ENCODE results near the gene SIRT7.

The SIRT7 gene

DNA sequence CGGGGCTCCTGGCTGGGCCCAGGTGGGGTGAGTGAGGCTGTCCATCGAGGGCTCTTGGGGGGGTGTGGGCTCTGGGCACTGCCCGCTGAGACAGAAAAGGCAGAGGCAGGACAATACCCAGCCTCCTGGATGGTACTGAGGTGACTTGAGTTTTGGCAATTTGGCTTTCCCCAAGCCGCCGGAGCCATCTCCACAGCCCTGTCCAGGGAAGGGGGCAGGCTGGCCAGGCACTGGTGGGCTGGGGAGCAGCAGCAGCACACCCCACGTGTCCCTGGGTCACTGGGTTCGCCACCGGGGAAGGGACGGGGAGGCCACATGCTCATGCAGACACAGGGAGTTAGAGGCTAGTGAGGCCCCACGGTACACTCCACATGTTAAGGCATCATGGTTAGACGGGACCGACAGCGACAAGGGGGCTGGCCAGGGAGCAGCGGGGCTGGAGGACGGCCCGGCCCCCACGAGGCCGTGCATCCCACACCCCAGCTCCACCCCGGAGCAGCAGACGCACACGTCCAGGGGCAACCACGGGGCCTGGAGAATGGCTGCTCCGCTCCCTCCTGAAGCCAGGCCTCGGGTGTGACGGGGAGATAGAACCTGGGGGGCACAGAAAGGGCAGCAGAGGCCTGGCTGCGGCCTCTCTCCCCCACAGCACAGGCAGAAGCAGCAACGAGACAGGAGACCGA lies 49.8 kb downstream of the SIRT7 start:
- no peak overlapping the region for H3K4ac ChIP-seq (ENCODE audit: low read length)
- H3K27me3 ChIP-seq (ENCODE audit: control insufficient read depth in 3 of 3, insufficient read depth in 3 of 3, low read depth in 1 of 3, low read length in 3 of 3) = no peaks in the 10 kb centered on the region
- no peak for DNase-seq (ENCODE audit: low spot score)
- peak overlapping the region; percentile 53 for H2BK5ac ChIP-seq (ENCODE audit: low read length)
- H2AK5ac ChIP-seq (ENCODE audit: low read depth, low read length) = peak overlapping the region; percentile 61
- peak overlapping the region; percentile 43 for H4K8ac ChIP-seq (ENCODE audit: low read depth, low read length)
- no peak overlapping the region for H2AFZ ChIP-seq (ENCODE audit: low read length)
- peaks cover 33 to 65% of the 10 kb centered on the region in 2 donors for H3K36me3 ChIP-seq (replicated peaks in 1 of 2; ENCODE audit: control insufficient read depth in 2 of 2, insufficient read depth in 2 of 2, low read length in 2 of 2)
- H3K79me1 ChIP-seq (ENCODE audit: low read depth, low read length) = peaks cover 33% of the 10 kb centered on the region
- peaks cover 17 to 20% of the 10 kb centered on the region in 2 donors for H3K4me1 ChIP-seq (ENCODE audit: control insufficient read depth in 2 of 2, insufficient read depth in 1 of 2, low read depth in 1 of 2, low read length in 2 of 2)
- H3K14ac ChIP-seq (ENCODE audit: low read length) = peak overlapping the region; percentile 82
- no peak overlapping the region for H2BK15ac ChIP-seq (ENCODE audit: low read length)
- H3K4me2 ChIP-seq (ENCODE audit: insufficient read depth, low read length, poor library complexity, severe bottlenecking) = no peak overlapping the region
- no peak overlapping the region for H2BK120ac ChIP-seq (ENCODE audit: low read depth, low read length)
- H4K91ac ChIP-seq (ENCODE audit: low read depth, low read length, poor library complexity) = no peak overlapping the region
- no CpG with 5 or more reads among the region's 28 CpGs for WGBS, 2 donors (ENCODE audit: extremely low coverage in 2 of 2, insufficient read length in 2 of 2, insufficient replicate concordance in 1 of 2)
- H3K27ac ChIP-seq (replicated peaks; ENCODE audit: low read length) = peak overlapping the region; percentile 43
- no peak overlapping the region for H3K4me3 ChIP-seq (ENCODE audit: low read length in 2 of 2)
- peak overlapping the region; percentile 99 for H3K23ac ChIP-seq (ENCODE audit: low read depth, low read length, poor library complexity)
- no peak overlapping the region for H3K18ac ChIP-seq (ENCODE audit: low read length)
- H3K9ac ChIP-seq (ENCODE audit: low read depth, low read length, poor library complexity) = peak overlapping the region; percentile 70
- no peaks in the 10 kb centered on the region for H3K9me3 ChIP-seq (replicated peaks in 1 of 2; ENCODE audit: control insufficient read depth in 2 of 2, insufficient read depth in 1 of 2, low read depth in 1 of 2, low read length in 2 of 2)
- peak overlapping the region; percentile 58 for H2BK12ac ChIP-seq (ENCODE audit: low read length)

DNA sequence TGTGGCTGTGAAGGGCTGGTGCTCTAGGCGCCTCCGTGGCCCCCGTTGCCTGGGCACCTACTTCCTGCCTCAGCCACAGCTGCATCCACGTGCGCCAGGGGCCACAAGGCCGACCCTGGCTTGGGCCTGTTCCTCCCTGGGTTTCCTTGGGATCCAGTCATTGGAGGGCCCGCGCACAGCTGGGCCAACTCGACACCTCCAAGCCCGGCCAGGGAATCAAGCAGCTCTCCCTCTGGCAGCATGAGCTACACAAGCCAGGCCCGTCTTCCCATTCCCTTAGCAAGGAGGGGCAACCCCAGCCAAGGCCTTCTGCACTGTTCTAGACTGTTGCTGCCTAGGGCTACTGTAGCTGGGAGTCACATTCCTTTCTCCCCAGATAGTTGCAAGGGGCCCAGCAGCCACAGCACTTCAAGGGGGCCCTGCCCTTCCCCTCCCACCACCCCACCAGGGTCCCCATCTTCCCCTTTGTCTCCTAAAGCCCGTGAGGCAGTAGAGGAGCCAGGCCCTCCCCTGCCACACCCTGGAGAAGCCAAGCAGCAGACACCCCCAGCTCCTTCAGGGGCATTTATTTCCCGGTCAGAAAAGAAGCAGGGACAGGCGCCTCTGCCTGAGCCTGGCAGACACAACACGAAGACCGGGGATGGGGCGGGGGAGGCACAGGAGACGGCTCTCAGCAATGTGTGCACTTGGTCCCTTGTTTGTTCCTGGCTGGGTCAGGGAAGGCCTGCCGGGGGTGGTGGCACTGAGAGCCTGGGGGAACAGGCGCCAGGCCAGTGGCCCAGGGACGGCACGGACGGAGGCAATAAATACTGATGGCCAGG lies 50.6 kb downstream of the SIRT7 start:
- Histone ChIP-seq H3K4me3 (ENCODE audit: low read length in 2 of 2) (no peak overlapping the region), H3K18ac (ENCODE audit: low read length) (peak overlapping the region; percentile 38), H2BK5ac (ENCODE audit: low read length) (peak overlapping the region; percentile 80), H3K36me3 (replicated peaks in 1 of 2; ENCODE audit: control insufficient read depth in 2 of 2, insufficient read depth in 2 of 2, low read length in 2 of 2) (peaks cover 37 to 71% of the 10 kb centered on the region in 2 donors), H2AK5ac (ENCODE audit: low read depth, low read length) (peak overlapping the region; percentile 70), H2BK12ac (ENCODE audit: low read length) (peak overlapping the region; percentile 22), H3K79me1 (ENCODE audit: low read depth, low read length) (peaks cover 30% of the 10 kb centered on the region), H3K9me3 (replicated peaks in 1 of 2; ENCODE audit: control insufficient read depth in 2 of 2, insufficient read depth in 1 of 2, low read depth in 1 of 2, low read length in 2 of 2) (no peaks in the 10 kb centered on the region), H3K4ac (ENCODE audit: low read length) (peak overlapping the region; percentile 23), H4K8ac (ENCODE audit: low read depth, low read length) (peak overlapping the region; percentile 17), H3K27me3 (ENCODE audit: control insufficient read depth in 3 of 3, insufficient read depth in 3 of 3, low read depth in 1 of 3, low read length in 3 of 3) (no peaks in the 10 kb centered on the region), H3K9ac (ENCODE audit: low read depth, low read length, poor library complexity) (no peak overlapping the region), H3K4me2 (ENCODE audit: insufficient read depth, low read length, poor library complexity, severe bottlenecking) (no peak overlapping the region), H2AFZ (ENCODE audit: low read length) (no peak overlapping the region), H2BK120ac (ENCODE audit: low read depth, low read length) (no peak overlapping the region), H3K14ac (ENCODE audit: low read length) (no peak overlapping the region), H3K4me1 (ENCODE audit: control insufficient read depth in 2 of 2, insufficient read depth in 1 of 2, low read depth in 1 of 2, low read length in 2 of 2) (peaks cover 17 to 20% of the 10 kb centered on the region in 2 donors), H3K27ac (replicated peaks; ENCODE audit: low read length) (peak overlapping the region; percentile 59), H3K23ac (ENCODE audit: low read depth, low read length, poor library complexity) (peak overlapping the region; percentile 99), H2BK15ac (ENCODE audit: low read length) (no peak overlapping the region), H4K91ac (ENCODE audit: low read depth, low read length, poor library complexity) (no peak overlapping the region)
- DNase-seq (ENCODE audit: low spot score) = no peak
- no CpG with 5 or more reads among the region's 23 CpGs for WGBS, 2 donors (ENCODE audit: extremely low coverage in 2 of 2, insufficient read length in 2 of 2, insufficient replicate concordance in 1 of 2)

DNA sequence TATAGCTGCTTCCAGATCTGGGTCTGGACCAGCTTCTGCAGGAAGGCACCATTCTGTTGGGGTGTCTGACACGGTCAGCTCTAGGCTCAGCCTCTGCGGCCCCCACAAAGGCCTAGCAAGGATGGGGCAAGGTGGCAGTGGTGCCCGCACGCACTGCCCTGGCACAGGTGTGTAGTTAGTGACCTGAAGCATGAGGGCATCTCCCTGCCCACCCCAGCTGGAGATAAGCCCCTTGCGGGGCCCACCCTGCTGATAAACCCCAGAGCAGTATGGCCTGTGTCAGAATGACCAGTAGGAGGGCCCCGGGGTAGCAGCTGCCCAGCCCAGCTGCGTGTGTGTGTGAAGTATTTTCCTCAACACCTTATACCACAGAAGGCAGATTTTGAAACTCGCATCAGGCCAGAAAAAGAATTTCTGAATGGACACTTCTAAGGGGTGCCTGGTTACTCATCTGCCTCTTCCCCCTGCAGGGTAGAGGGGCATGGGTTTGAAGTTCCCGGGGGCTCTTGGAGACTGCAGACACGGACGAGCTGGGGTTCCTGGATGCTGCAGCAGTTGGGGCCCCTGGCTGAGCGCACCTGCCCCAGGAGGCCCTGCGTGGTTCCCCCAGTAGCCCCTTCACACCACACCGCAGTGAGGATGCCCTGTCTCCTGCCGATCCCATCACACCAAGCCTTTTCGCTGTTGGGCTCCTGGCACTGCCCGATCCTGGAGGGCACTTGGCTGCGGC lies 51.4 kb downstream of the SIRT7 start:
- Histone ChIP-seq H3K14ac (ENCODE audit: low read length) (no peak overlapping the region), H3K4me1 (ENCODE audit: control insufficient read depth in 2 of 2, insufficient read depth in 1 of 2, low read depth in 1 of 2, low read length in 2 of 2) (peaks cover 13 to 20% of the 10 kb centered on the region in 2 donors), H3K18ac (ENCODE audit: low read length) (peak overlapping the region; percentile 38), H4K91ac (ENCODE audit: low read depth, low read length, poor library complexity) (peak overlapping the region; percentile 72), H3K4ac (ENCODE audit: low read length) (no peak overlapping the region), H3K4me2 (ENCODE audit: insufficient read depth, low read length, poor library complexity, severe bottlenecking) (no peak overlapping the region), H4K8ac (ENCODE audit: low read depth, low read length) (peak overlapping the region; percentile 43), H3K4me3 (ENCODE audit: low read length in 2 of 2) (no peak overlapping the region), H3K27ac (replicated peaks; ENCODE audit: low read length) (no peak overlapping the region), H3K79me1 (ENCODE audit: low read depth, low read length) (peaks cover 30% of the 10 kb centered on the region), H2AFZ (ENCODE audit: low read length) (no peak overlapping the region), H2BK12ac (ENCODE audit: low read length) (peak overlapping the region; percentile 22), H2BK15ac (ENCODE audit: low read length) (no peak overlapping the region), H2BK120ac (ENCODE audit: low read depth, low read length) (no peak overlapping the region), H3K9ac (ENCODE audit: low read depth, low read length, poor library complexity) (no peak overlapping the region), H3K36me3 (replicated peaks in 1 of 2; ENCODE audit: control insufficient read depth in 2 of 2, insufficient read depth in 2 of 2, low read length in 2 of 2) (peaks cover 37 to 75% of the 10 kb centered on the region in 2 donors), H3K27me3 (ENCODE audit: control insufficient read depth in 3 of 3, insufficient read depth in 3 of 3, low read depth in 1 of 3, low read length in 3 of 3) (no peaks in the 10 kb centered on the region), H2AK5ac (ENCODE audit: low read depth, low read length) (peak overlapping the region; percentile 70), H3K23ac (ENCODE audit: low read depth, low read length, poor library complexity) (peak overlapping the region; percentile 99), H2BK5ac (ENCODE audit: low read length) (peak overlapping the region; percentile 80), H3K9me3 (replicated peaks in 1 of 2; ENCODE audit: control insufficient read depth in 2 of 2, insufficient read depth in 1 of 2, low read depth in 1 of 2, low read length in 2 of 2) (no peaks in the 10 kb centered on the region)
- no peak for DNase-seq (ENCODE audit: low spot score)
- WGBS, 2 donors (ENCODE audit: extremely low coverage in 2 of 2, insufficient read length in 2 of 2, insufficient replicate concordance in 1 of 2) = no CpG with 5 or more reads among the region's 18 CpGs
